Thyroid gland (tissue), 4 donors: ENCODE measurements around the gene LRRC58. TPM values are rescaled to one million over a fixed set of nuclear protein-coding genes. Genes with fewer than 3 reads are reported as not detected.

Experiments used
- DNase-seq, 2 donors: peaks; one replicate each; pipeline ENCODE4 v3.0.0-alpha.2; 2019
- H3K27ac ChIP-seq, 3 donors: fragments of 200-600 bp; sonication (generic); 1 replicate in 2 of 3; 2 replicates in 1 of 3; pipeline ENCODE4 v1.5.1; 2016 to 2019; ENCODE audit warnings: mild to moderate bottlenecking in 1 of 3, moderate library complexity in 1 of 3
- H3K27me3 ChIP-seq: fragments of 200-600 bp; sonication (generic); one replicate; pipeline ENCODE4 v1.5.1; 2019
- H3K36me3 ChIP-seq, 2 donors: fragments of 200-600 bp; sonication (generic); one replicate each; pipeline ENCODE4 v1.5.1; 2016 to 2019
- H3K4me1 ChIP-seq, 2 donors: fragments of 200-600 bp; sonication (generic); one replicate each; pipeline ENCODE4 v1.5.1; 2017 to 2019
- H3K4me3 ChIP-seq, 3 donors: fragments of 200-600 bp; sonication (generic); replicated peaks in 1 of 3; 1 replicate in 2 of 3; 2 replicates in 1 of 3; pipeline ENCODE4 v1.5.1; 2016; ENCODE audit warnings: mild to moderate bottlenecking in 1 of 3
- H3K9me3 ChIP-seq: fragments of 200-600 bp; sonication (generic); one replicate; pipeline ENCODE4 v1.5.1; 2017
- POLR2A ChIP-seq, 2 donors: fragments of 450-650 bp; IDR thresholded peaks; one replicate each; pipeline ENCODE4 v1.6.1; 2017; ENCODE audit warnings: antibody characterized with exemption in 2 of 2, mild to moderate bottlenecking in 2 of 2, moderate library complexity in 1 of 2
- WGBS, 2 donors: methylation state at CpG; one replicate each; pipeline ENCODE4 v1.1.5; 2017; 5-methylcytosine and 5-hydroxymethylcytosine counted together
- intact Hi-C: fragments of 100-400 bp; cut with DNase I; formaldehyde crosslinking; loops from one replicate; pipeline ENCODE4 v1.15.1; 2023
- total RNA-seq, 4 donors: library from RNA; depleted of rRNA; stranded (reverse); fragments of >200 nt; gene quantifications; one replicate each; pipeline ENCODE4 v1.2.3, GENCODE V29; 2016
- TF ChIP-seq, protein P1 (sequence below), 6 experiments: fragments of 200-600 bp in 3 of 6; fragments of 450-650 bp in 3 of 6; sonication (generic) in 3 of 6; IDR thresholded peaks; one replicate each; pipeline ENCODE4 v1.5.1; 2016 to 2019; ENCODE audit warnings: antibody characterized with exemption in 6 of 6, mild to moderate bottlenecking in 2 of 6, inconsistent platforms in 1 of 6, moderate library complexity in 1 of 6

LRRC58 gene
- total RNA-seq, 4 donors from 2014 or later, result 40.3 to 52.4 (median 44.6) TPM

DNA sequence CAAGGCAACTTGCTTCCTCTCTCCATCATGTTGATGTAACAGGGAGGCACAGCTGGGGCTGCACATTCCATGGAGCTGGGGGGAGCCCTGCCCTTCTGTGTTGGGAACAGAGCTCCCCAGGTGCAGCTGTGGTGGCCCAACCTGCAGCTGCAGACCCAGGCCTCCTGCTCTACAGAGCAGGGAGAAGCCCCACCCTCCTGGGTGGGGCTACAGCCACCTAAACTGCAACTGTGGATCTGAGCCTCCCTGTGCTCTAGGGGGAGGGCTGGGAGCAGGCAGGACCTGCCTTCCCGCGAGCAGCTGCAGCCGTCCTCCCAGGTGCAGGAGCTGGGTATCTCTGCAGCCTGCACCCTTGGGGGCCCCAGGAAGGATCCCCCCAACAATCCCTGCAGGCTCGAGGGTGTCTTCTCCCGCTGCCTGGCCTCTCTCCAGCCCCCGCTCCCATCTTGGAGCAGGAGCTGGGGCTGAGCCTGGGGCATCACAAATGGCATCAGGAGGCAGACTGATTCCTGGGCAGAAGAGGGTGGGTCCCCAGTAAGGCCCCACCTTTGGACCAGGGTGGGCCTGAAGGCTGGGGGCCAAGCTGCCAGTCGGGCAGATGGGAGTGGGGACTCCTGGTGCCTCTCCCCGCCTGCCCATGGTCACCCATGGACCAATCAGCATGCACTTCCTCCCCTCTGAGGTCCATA is 7.4 kb downstream of the LRRC58 start:
- H3K9me3 ChIP-seq, result no peaks in the 10 kb centered on the region
- no peak overlapping the region for H3K4me3 ChIP-seq
- 93 to 94% methylated on average over 2 of the region's 8 CpGs for WGBS, 2 donors
- TF ChIP-seq POLR2A (IDR thresholded peaks at IDR 0.05), result no peak
- TF ChIP-seq, protein P1, sequence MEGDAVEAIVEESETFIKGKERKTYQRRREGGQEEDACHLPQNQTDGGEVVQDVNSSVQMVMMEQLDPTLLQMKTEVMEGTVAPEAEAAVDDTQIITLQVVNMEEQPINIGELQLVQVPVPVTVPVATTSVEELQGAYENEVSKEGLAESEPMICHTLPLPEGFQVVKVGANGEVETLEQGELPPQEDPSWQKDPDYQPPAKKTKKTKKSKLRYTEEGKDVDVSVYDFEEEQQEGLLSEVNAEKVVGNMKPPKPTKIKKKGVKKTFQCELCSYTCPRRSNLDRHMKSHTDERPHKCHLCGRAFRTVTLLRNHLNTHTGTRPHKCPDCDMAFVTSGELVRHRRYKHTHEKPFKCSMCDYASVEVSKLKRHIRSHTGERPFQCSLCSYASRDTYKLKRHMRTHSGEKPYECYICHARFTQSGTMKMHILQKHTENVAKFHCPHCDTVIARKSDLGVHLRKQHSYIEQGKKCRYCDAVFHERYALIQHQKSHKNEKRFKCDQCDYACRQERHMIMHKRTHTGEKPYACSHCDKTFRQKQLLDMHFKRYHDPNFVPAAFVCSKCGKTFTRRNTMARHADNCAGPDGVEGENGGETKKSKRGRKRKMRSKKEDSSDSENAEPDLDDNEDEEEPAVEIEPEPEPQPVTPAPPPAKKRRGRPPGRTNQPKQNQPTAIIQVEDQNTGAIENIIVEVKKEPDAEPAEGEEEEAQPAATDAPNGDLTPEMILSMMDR (IDR thresholded peaks at IDR 0.05), result no peak
- H3K4me1 ChIP-seq, result no peaks in the 10 kb centered on the region
- intact Hi-C loops, result loop anchor here (10.0 kb wide), 2 partner anchors 73 to 213 kb away; no protein-coding TSS in a partner anchor
- no peak overlapping the region for H3K27ac ChIP-seq
- H3K36me3 ChIP-seq, result no peaks in the 10 kb centered on the region
- DNase-seq, result no peak
- no peaks in the 10 kb centered on the region for H3K27me3 ChIP-seq

DNA sequence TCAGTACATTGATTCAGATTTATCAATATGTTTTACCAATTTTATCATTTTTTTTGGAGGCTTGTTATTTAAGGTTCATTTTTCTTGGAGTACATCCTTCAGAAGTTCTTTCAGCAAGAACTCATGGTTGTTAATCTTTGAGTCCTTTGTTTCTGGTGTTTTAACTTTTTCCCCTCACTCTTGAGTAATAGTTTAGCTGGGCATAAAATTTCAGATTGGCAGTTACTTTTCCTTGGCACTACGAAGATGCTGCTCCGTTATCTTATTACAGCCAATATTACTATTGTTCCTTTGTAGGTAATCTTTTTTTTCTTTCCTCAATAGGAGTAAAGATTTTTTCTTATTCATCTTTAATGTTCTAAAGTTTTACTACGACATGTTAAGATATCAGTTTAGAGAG is 9.8 kb downstream of the LRRC58 start:
- intact Hi-C loops, result no loop called here
- no peak for TF ChIP-seq POLR2A (IDR thresholded peaks at IDR 0.05)
- Histone ChIP-seq H3K4me1 (no peaks in the 10 kb centered on the region), H3K36me3 (peaks cover 0 to 6% of the 10 kb centered on the region in 2 donors), H3K4me3 (no peak overlapping the region), H3K9me3 (no peaks in the 10 kb centered on the region), H3K27me3 (no peaks in the 10 kb centered on the region), H3K27ac (no peak overlapping the region)
- DNase-seq, result no peak
- WGBS, 2 donors, result 96 to 99% methylated on average over 3 of the region's 3 CpGs

DNA sequence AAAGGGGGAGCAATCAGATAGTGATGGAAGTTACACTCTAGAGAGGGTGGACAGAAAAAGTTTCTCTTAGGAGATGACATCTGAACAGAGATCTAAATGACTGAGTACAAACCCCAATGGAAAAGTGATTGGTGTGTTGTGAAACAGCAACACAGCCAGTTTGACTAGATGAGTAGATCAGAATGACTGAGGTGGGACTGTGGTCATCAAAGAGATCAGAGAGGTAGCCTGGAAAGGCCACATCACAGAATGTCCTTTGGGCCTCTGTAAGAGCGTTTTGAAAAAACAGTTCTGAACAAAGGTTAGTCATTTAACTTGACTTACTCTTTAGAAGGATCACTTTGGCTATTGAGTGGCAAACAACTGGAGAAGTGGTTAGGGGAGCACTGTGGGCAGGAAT is 10.6 kb downstream of the LRRC58 start:
- no peak for TF ChIP-seq POLR2A (IDR thresholded peaks at IDR 0.05)
- TF ChIP-seq, protein P1 (IDR thresholded peaks at IDR 0.05), result no peak
- Histone ChIP-seq H3K4me3 (no peak overlapping the region), H3K9me3 (no peaks in the 10 kb centered on the region), H3K4me1 (no peaks in the 10 kb centered on the region), H3K36me3 (peaks cover 4 to 8% of the 10 kb centered on the region in 2 donors), H3K27me3 (no peaks in the 10 kb centered on the region), H3K27ac (no peak overlapping the region)
- DNase-seq, result no peak
- intact Hi-C loops, result no loop called here
- WGBS, 2 donors, result 88 to 91% methylated on average over 1 of the region's 1 CpG

DNA sequence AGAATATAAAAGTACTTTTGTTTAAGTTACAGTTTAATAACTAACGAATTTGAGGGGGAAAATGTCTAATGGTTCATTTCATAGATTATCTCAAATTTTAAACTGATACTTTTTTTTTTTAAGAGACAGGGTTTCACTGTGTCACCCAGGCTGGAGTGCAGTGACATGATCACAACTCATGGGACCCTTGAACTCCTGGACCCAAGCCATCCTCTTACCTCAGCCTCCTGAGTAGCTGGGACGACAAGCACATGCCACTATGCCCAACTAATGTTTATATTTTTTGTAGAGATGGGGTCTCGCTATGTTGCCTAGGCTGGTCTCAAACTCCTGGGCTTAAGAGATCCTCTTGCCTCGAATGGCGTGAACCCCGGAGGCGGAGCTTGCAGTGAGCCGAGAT is 16.5 kb downstream of the LRRC58 start:
- TF ChIP-seq, protein P1 (IDR thresholded peaks at IDR 0.05), result no peak
- no peak for TF ChIP-seq POLR2A (IDR thresholded peaks at IDR 0.05)
- peaks cover 19 to 26% of the 10 kb centered on the region in 2 donors for H3K36me3 ChIP-seq
- no peak for DNase-seq
- intact Hi-C loops, result no loop called here
- 92 to 96% methylated on average over 8 of the region's 8 CpGs for WGBS, 2 donors
- no peaks in the 10 kb centered on the region for H3K4me1 ChIP-seq
- H3K9me3 ChIP-seq, result no peaks in the 10 kb centered on the region
- no peak overlapping the region for H3K4me3 ChIP-seq
- no peaks in the 10 kb centered on the region for H3K27me3 ChIP-seq
- H3K27ac ChIP-seq, result no peak overlapping the region

DNA sequence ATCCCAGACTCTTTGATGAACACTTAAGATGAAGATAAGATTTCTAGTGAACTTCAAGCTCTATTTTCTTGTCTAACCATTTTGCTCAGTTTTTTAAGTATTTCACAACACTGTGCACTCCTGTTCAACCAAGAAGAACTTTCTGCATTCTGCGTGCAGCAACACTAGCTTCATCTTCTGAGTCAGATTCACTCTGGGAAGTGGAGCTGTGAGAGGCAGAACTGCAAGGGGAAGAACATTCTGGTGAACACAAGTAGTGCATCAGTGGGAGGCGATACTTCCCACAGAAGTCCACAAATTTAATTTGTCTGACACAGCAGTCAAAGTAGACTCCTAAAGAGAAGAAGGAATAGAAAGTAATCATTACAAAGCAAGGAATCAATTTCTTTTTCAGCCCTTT is 18.1 kb downstream of the LRRC58 start:
- TF ChIP-seq, protein P1 (IDR thresholded peaks at IDR 0.05), result no peak
- no peak for TF ChIP-seq POLR2A (IDR thresholded peaks at IDR 0.05)
- H3K4me1 ChIP-seq, result no peaks in the 10 kb centered on the region
- H3K36me3 ChIP-seq, result peaks cover 19 to 26% of the 10 kb centered on the region in 2 donors
- 93 to 98% methylated on average over 2 of the region's 2 CpGs for WGBS, 2 donors
- no peak overlapping the region for H3K4me3 ChIP-seq
- no peak for DNase-seq
- H3K27ac ChIP-seq, result no peak overlapping the region
- intact Hi-C loops, result no loop called here
- no peaks in the 10 kb centered on the region for H3K9me3 ChIP-seq
- no peaks in the 10 kb centered on the region for H3K27me3 ChIP-seq
